ENCODE measurements around the gene TNIP1. TPM values are rescaled to one million over a fixed set of nuclear protein-coding genes. Genes with fewer than 3 reads are reported as not detected.

The TNIP1 gene
- total and polyA plus RNA-seq, 7 experiments from 2014 or later: 28.9 to 234 (median 125) TPM

DNA sequence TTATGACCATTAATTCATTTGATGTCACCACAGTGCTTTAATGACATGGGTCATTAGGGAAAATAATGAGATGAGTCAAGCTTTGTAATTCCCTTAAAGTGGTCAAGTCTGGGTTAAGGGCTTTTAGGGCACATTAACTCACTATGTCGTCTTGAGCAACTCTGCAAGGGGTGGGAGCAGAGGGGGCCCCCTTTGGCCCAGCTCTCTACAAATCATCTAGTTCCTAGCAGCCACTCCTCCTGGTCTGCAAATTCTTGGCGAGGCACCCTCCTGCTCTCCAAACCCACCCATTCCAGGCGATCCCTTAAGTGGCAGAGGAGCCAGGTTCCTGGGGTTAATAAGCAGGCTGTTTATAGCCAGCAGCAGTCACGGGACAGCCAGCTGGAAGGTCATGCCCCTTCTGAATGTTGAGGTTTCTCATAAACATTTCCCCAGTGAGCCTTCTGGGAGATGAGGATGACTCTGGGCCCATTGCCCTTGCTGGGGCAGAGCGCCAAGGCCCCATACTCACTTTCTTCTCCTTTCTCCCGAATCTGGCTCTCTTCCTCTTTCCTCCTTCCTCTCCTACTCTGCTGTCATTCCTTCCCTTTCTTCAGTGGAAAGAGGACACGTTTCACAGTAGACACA, 74.8 kb downstream of the TNIP1 start:
- H3K4me1 Mint-ChIP-seq: peaks cover 0 to 4% (median 0%) of the 10 kb centered on the region in 7 donors
- DNase-seq (no peak), ATAC-seq (no peak)
- no peaks in the 10 kb centered on the region for H3K36me3 Mint-ChIP-seq
- H3K9me3 ChIP-seq (ENCODE audit: control insufficient read depth in 2 of 3, low read length in 3 of 3): no peaks in the 10 kb centered on the region
- H3K4me1 ChIP-seq (ENCODE audit: control insufficient read depth in 2 of 2, insufficient read depth in 2 of 2, low read length in 2 of 2): no peaks in the 10 kb centered on the region
- H3K4me3 Mint-ChIP-seq: no peak overlapping the region
- no peaks in the 10 kb centered on the region for H3K36me3 ChIP-seq (ENCODE audit: control insufficient read depth in 2 of 3, insufficient read depth in 3 of 3, low read length in 3 of 3)
- H3K4me3 ChIP-seq (ENCODE audit: low read length): no peak overlapping the region
- peaks cover 0 to 2% (median 0%) of the 10 kb centered on the region in 11 donors for H3K9me3 Mint-ChIP-seq
- CTCF ChIA-PET: no interaction called here
- H3K27ac Mint-ChIP-seq: no peak overlapping the region
- no peaks in the 10 kb centered on the region for H3K27me3 ChIP-seq (ENCODE audit: control insufficient read depth in 2 of 2, insufficient read depth in 2 of 2, low read length in 2 of 2)
- no peak overlapping the region for H3K27ac ChIP-seq (ENCODE audit: low read depth, low read length)
- H3K27me3 Mint-ChIP-seq: peaks cover 0 to 9% (median 5%) of the 10 kb centered on the region in 5 donors
- POLR2A ChIA-PET: no interaction called here
- intact Hi-C loops (cut with micrococcal nuclease): no loop called here

DNA sequence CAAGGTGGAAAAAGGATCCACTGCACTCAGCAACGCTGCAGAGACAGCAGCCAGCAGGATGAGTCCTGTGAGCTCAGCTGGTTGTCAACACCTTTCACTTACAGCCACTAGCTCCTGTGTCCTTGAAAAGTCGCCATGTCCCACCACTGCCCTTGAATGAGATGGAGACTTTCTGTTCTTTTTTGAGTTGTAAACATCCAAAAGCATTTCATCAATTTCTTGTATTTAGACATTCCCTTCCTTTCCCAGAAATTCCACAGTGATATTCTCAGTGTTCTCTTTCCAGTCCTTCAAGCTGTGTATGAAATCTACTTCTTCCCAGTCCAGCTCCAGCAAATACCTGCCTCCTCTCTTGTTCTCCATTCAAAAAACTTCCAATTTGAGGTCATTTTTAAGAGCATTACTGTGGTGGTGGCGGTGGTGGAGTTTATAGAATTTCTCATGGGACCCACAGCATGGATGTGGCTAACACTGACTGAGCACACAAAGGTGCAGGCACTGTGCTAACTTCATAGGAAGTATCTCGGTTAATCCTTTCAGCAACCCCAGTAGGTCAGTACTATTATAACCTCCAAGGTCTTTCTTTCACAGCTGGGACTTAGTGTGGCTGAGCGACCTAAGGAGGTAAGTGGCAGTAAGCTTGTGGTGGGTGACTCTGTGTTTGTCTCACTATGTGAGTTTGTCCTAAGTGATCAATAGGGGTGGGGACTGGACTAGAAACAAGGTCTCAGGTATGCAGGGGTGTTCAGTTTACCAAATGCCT, 75.5 kb downstream of the TNIP1 start:
- POLR2A ChIA-PET: no interaction called here
- Histone ChIP-seq H3K27ac (ENCODE audit: low read depth, low read length) (no peak overlapping the region), H3K4me1 (ENCODE audit: control insufficient read depth in 2 of 2, insufficient read depth in 2 of 2, low read length in 2 of 2) (no peaks in the 10 kb centered on the region), H3K9me3 (ENCODE audit: control insufficient read depth in 2 of 3, low read length in 3 of 3) (no peaks in the 10 kb centered on the region), H3K4me3 (ENCODE audit: low read length) (no peak overlapping the region), H3K36me3 (ENCODE audit: control insufficient read depth in 2 of 3, insufficient read depth in 3 of 3, low read length in 3 of 3) (no peaks in the 10 kb centered on the region), H3K27me3 (ENCODE audit: control insufficient read depth in 2 of 2, insufficient read depth in 2 of 2, low read length in 2 of 2) (no peaks in the 10 kb centered on the region)
- DNase-seq: no peak
- ATAC-seq: no peak
- H3K4me1 Mint-ChIP-seq: peaks cover 0 to 4% (median 0%) of the 10 kb centered on the region in 7 donors
- H3K27ac Mint-ChIP-seq: no peak overlapping the region
- peaks cover 0 to 2% (median 0%) of the 10 kb centered on the region in 11 donors for H3K9me3 Mint-ChIP-seq
- no peak overlapping the region for H3K4me3 Mint-ChIP-seq
- CTCF ChIA-PET: no interaction called here
- H3K36me3 Mint-ChIP-seq: no peaks in the 10 kb centered on the region
- peaks cover 0 to 9% (median 4%) of the 10 kb centered on the region in 5 donors for H3K27me3 Mint-ChIP-seq
- intact Hi-C loops (cut with micrococcal nuclease): no loop called here

DNA sequence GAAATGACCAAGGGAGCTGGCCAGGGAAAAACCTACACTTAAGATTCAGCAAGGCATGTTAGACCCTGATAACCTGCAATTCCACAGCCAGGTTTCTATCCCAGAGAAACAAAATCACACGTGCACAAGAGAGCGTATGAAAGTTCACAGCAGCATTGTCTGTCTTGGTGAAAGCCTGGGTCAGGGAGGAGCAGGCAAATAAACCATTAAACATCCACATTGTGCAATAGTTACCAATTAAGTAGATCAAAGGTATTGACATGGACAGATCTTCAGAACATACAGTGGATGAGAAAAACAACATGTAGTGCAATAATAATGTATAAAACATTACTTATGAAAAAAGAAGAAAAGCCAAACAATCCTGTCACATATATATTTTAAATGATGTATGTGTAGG, 76.3 kb downstream of the TNIP1 start:
- Mint-ChIP-seq H3K27me3 (peaks cover 4 to 10% (median 6%) of the 10 kb centered on the region in 5 donors), H3K27ac (no peak overlapping the region), H3K36me3 (no peaks in the 10 kb centered on the region), H3K4me3 (no peak overlapping the region), H3K4me1 (peaks cover 0 to 4% (median 0%) of the 10 kb centered on the region in 7 donors), H3K9me3 (peaks cover 0 to 2% (median 0%) of the 10 kb centered on the region in 11 donors)
- Histone ChIP-seq H3K4me1 (ENCODE audit: control insufficient read depth in 2 of 2, insufficient read depth in 2 of 2, low read length in 2 of 2) (no peaks in the 10 kb centered on the region), H3K27ac (ENCODE audit: low read depth, low read length) (no peak overlapping the region), H3K27me3 (ENCODE audit: control insufficient read depth in 2 of 2, insufficient read depth in 2 of 2, low read length in 2 of 2) (no peaks in the 10 kb centered on the region), H3K36me3 (ENCODE audit: control insufficient read depth in 2 of 3, insufficient read depth in 3 of 3, low read length in 3 of 3) (no peaks in the 10 kb centered on the region), H3K4me3 (ENCODE audit: low read length) (no peak overlapping the region), H3K9me3 (ENCODE audit: control insufficient read depth in 2 of 3, low read length in 3 of 3) (no peaks in the 10 kb centered on the region)
- ChIA-PET POLR2A (no interaction called here), CTCF (no interaction called here)
- ATAC-seq: no peak
- no peak for DNase-seq
- intact Hi-C loops (cut with micrococcal nuclease): no loop called here

DNA sequence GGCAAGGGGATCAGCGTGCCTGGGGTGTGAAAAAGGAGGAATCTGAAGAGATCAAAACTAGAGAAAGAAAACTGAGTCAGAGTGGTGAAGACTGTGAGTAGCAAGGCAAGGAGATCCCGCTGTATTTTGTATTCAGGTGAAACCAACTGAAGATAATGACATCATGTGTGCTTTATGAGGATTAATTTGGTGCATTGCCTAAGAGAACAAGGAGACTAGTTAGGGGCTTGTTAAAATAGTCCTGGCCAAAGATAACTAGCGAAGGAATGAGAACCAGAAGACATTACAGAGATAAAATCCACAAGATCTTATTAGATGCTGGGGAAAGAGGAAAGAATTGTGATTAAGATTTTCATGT, 77.4 kb downstream of the TNIP1 start:
- no peaks in the 10 kb centered on the region for H3K4me1 ChIP-seq (ENCODE audit: control insufficient read depth in 2 of 2, insufficient read depth in 2 of 2, low read length in 2 of 2)
- H3K36me3 Mint-ChIP-seq: no peaks in the 10 kb centered on the region
- ChIA-PET CTCF (no interaction called here), POLR2A (no interaction called here)
- H3K9me3 Mint-ChIP-seq: no peaks in the 10 kb centered on the region
- intact Hi-C loops (cut with micrococcal nuclease): loop anchor here (1.0 to 2.0 kb wide), 2 partner anchors 111 to 112 kb away; no protein-coding TSS in a partner anchor
- no peak overlapping the region for H3K27ac Mint-ChIP-seq
- H3K4me3 ChIP-seq (ENCODE audit: low read length): no peak overlapping the region
- ATAC-seq (no peak), DNase-seq (no peak)
- H3K27me3 ChIP-seq (ENCODE audit: control insufficient read depth in 2 of 2, insufficient read depth in 2 of 2, low read length in 2 of 2): no peaks in the 10 kb centered on the region
- H3K9me3 ChIP-seq (ENCODE audit: control insufficient read depth in 2 of 3, low read length in 3 of 3): no peaks in the 10 kb centered on the region
- peaks cover 0 to 4% (median 0%) of the 10 kb centered on the region in 7 donors for H3K4me1 Mint-ChIP-seq
- H3K27me3 Mint-ChIP-seq: peaks cover 3 to 6% (median 4%) of the 10 kb centered on the region in 5 donors
- no peak overlapping the region for H3K4me3 Mint-ChIP-seq
- no peaks in the 10 kb centered on the region for H3K36me3 ChIP-seq (ENCODE audit: control insufficient read depth in 2 of 3, insufficient read depth in 3 of 3, low read length in 3 of 3)
- H3K27ac ChIP-seq (ENCODE audit: low read depth, low read length): no peak overlapping the region

DNA sequence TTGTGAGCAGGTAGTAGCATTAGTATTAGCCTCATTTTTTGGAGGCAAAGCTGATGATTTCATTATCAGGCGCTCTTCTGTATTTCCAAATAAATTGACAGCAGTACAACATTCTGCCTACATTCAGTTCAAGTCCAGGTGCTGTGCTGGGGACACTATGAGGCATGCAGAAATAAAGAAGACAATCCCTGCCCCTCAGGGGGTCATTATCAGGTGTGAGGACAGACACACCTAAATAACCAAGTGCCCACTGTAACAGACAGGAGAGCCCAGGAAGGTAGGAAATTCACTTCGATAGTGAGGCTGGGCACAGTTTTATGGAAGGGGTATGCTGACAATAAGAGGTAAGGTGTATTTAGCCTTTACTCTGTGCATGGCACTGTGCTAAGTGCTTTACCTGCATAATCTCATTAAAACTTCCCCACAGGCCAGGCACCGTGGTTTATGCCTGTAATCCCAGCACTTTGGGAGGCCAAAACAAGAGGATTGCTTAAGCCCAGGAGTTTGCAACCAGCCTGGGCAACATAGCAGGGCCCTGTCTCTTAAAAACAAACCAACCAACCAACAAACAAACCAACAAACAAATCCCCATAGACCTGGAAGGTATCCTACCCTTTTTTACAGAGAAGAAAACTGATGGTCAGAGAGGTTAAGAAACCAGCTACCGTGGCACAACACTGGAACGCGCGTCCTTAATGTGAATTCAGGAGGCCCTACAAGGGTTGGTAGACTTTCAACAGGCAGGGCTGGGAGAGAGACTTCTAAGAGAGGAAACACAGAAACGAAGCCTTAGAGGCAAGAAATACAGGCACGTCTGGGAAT, 77.9 kb downstream of the TNIP1 start:
- H3K27ac Mint-ChIP-seq: no peak overlapping the region
- ChIA-PET POLR2A (no interaction called here), CTCF (interaction anchor here (0.6 to 0.9 kb wide), 3 partner anchors 111 to 501 kb away, joined by 3 read pairs; no protein-coding TSS in a partner anchor)

DNA sequence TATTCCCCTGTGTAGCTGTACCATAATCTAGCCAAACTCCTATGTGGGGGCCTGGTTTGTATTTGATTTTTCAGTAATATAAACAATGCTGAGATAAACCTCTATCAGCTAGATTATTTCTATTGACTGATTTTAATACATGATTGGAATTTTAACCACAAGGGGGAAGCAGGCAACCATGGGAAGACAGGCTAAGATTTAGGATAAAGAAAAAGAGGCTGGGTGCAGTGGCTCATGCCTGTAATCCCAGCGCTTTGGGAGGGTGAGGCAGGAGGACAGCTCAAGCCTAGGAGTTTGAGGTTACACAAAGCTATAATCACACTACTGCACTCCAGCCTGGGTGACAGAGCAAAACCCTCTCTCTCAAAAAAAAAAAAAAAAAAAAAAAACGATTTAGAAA, 78.6 kb downstream of the TNIP1 start:
- Mint-ChIP-seq H3K27ac (no peak overlapping the region), H3K4me1 (peaks cover 0 to 4% (median 0%) of the 10 kb centered on the region in 7 donors), H3K36me3 (no peaks in the 10 kb centered on the region), H3K27me3 (peaks cover 0 to 11% (median 4%) of the 10 kb centered on the region in 5 donors), H3K4me3 (no peak overlapping the region), H3K9me3 (no peaks in the 10 kb centered on the region)
- H3K36me3 ChIP-seq (ENCODE audit: control insufficient read depth in 2 of 3, insufficient read depth in 3 of 3, low read length in 3 of 3): no peaks in the 10 kb centered on the region
- DNase-seq: no peak
- H3K27ac ChIP-seq (ENCODE audit: low read depth, low read length): no peak overlapping the region
- ATAC-seq: no peak
- no peaks in the 10 kb centered on the region for H3K27me3 ChIP-seq (ENCODE audit: control insufficient read depth in 2 of 2, insufficient read depth in 2 of 2, low read length in 2 of 2)
- H3K4me3 ChIP-seq (ENCODE audit: low read length): no peak overlapping the region
- no peaks in the 10 kb centered on the region for H3K9me3 ChIP-seq (ENCODE audit: control insufficient read depth in 2 of 3, low read length in 3 of 3)
- no peaks in the 10 kb centered on the region for H3K4me1 ChIP-seq (ENCODE audit: control insufficient read depth in 2 of 2, insufficient read depth in 2 of 2, low read length in 2 of 2)
- POLR2A ChIA-PET: no interaction called here
- CTCF ChIA-PET: interaction anchor here (0.6 to 0.9 kb wide), 4 partner anchors 112 to 500 kb away, joined by 3 read pairs; no protein-coding TSS in a partner anchor
- intact Hi-C loops (cut with micrococcal nuclease): loop anchor here in 1 of 2 donors (2.0 kb wide), 1 partner anchor 113 kb away; no protein-coding TSS in a partner anchor

More for the DNA sequence above, 77.9 kb downstream of the TNIP1 start:
- Histone ChIP-seq H3K4me3 (ENCODE audit: low read length) (no peak overlapping the region), H3K4me1 (ENCODE audit: control insufficient read depth in 2 of 2, insufficient read depth in 2 of 2, low read length in 2 of 2) (no peaks in the 10 kb centered on the region), H3K36me3 (ENCODE audit: control insufficient read depth in 2 of 3, insufficient read depth in 3 of 3, low read length in 3 of 3) (no peaks in the 10 kb centered on the region), H3K9me3 (ENCODE audit: control insufficient read depth in 2 of 3, low read length in 3 of 3) (no peaks in the 10 kb centered on the region), H3K27me3 (ENCODE audit: control insufficient read depth in 2 of 2, insufficient read depth in 2 of 2, low read length in 2 of 2) (no peaks in the 10 kb centered on the region), H3K27ac (ENCODE audit: low read depth, low read length) (no peak overlapping the region)
- intact Hi-C loops (cut with micrococcal nuclease): loop anchor here (1.0 to 2.0 kb wide), 2 partner anchors 112 kb away; no protein-coding TSS in a partner anchor
- ATAC-seq: no peak
- no peaks in the 10 kb centered on the region for H3K9me3 Mint-ChIP-seq
- DNase-seq: no peak
- H3K4me1 Mint-ChIP-seq: peaks cover 0 to 4% (median 0%) of the 10 kb centered on the region in 7 donors
- H3K27me3 Mint-ChIP-seq: peaks cover 0 to 6% (median 4%) of the 10 kb centered on the region in 5 donors
- H3K4me3 Mint-ChIP-seq: no peak overlapping the region
- no peaks in the 10 kb centered on the region for H3K36me3 Mint-ChIP-seq

Measured in naive thymus-derived CD4-positive, alpha-beta T cell (primary cell).